NCI-H1092 treated with DMSO at 0.1 percent for 48 hours (cell line): ENCODE data around the gene SLC39A1.

Experiments used
- DNase-seq: peaks from one replicate; lab custom pipeline; 2025; lab: John Stamatoyannopoulos, UW

Gene SLC39A1

GRCh38 chr1:153953859-153954365, 9.4 kb downstream of the SLC39A1 start:
- no peak for DNase-seq

- no peak for DNase-seq
These were observed 11.5 kb downstream of the SLC39A1 start for GRCh38 chr1:153951801-153952200.

GRCh38 chr1:153951183-153951582, 12.2 kb downstream of the SLC39A1 start:
- DNase-seq: no peak

GRCh38 chr1:153946622-153947241, 16.6 kb downstream of the SLC39A1 start, which contains the start of gene DENND4B:
TSS of gene DENND4B (minus strand) at chr1:153946718. CDS start at chr1:153944374, 2,344 bp downstream.
- DNase-seq: peak; percentile 79

- DNase-seq: peak; percentile 48
These were observed 17.3 kb downstream of the SLC39A1 start for GRCh38 chr1:153945795-153946621.

GRCh38 chr1:153945131-153945794, 18.1 kb downstream of the SLC39A1 start:
- no peak for DNase-seq

- no peak for DNase-seq
These were observed 18.6 kb downstream of the SLC39A1 start for GRCh38 chr1:153944827-153945117.

- DNase-seq: no peak
These were observed 19.1 kb downstream of the SLC39A1 start for GRCh38 chr1:153944005-153944826.

GRCh38 chr1:153942766-153943549, 20.4 kb downstream of the SLC39A1 start:
- DNase-seq: no peak

GRCh38 chr1:153941826-153942725, 21.3 kb downstream of the SLC39A1 start:
- no peak for DNase-seq

- DNase-seq: no peak
These were observed 22.6 kb downstream of the SLC39A1 start for GRCh38 chr1:153940756-153941155.

GRCh38 chr1:153939476-153939875, 23.9 kb downstream of the SLC39A1 start:
- DNase-seq: no peak

- DNase-seq: no peak
These were observed 24.3 kb downstream of the SLC39A1 start for GRCh38 chr1:153938996-153939395.

- no peak for DNase-seq
These were observed 26.0 kb downstream of the SLC39A1 start for GRCh38 chr1:153937331-153937730.

- DNase-seq: no peak
These were observed 27.1 kb downstream of the SLC39A1 start for GRCh38 chr1:153936011-153936802.

- no peak for DNase-seq
These were observed 28.6 kb downstream of the SLC39A1 start for GRCh38 chr1:153934746-153935145.

- no peak for DNase-seq
These were observed 29.4 kb downstream of the SLC39A1 start for GRCh38 chr1:153933955-153934354.

GRCh38 chr1:153933430-153933829, 29.9 kb downstream of the SLC39A1 start:
- DNase-seq: no peak
